H9 (cell line): ENCODE results near the gene C12orf56. TPM values are rescaled to one million over a fixed set of nuclear protein-coding genes. Genes with fewer than 3 reads are reported as not detected.

ENCODE experiments used
- DNase-seq: peaks from one replicate; pipeline ENCODE4 v3.0.0-alpha.2; 2017
- H2AFZ ChIP-seq: one replicate; pipeline ENCODE4 v1.6.1; 2013; ENCODE audit warnings: mild to moderate bottlenecking, low read length, control low read depth, moderate library complexity
- H2AK5ac ChIP-seq: 2 replicates; pipeline ENCODE4 v1.6.1; 2013; ENCODE audit warnings: low read length, control low read depth, mixed read lengths; ENCODE audit not compliant: insufficient read length
- H2BK120ac ChIP-seq: one replicate; pipeline ENCODE4 v1.6.1; 2013; ENCODE audit warnings: low read depth, mild to moderate bottlenecking, low read length, control low read depth, inconsistent platforms; ENCODE audit not compliant: poor library complexity, severe bottlenecking
- H2BK12ac ChIP-seq: 2 replicates; pipeline ENCODE4 v1.6.1; 2013; ENCODE audit warnings: low read length, control low read depth, mixed read lengths, low read depth; ENCODE audit not compliant: insufficient read length
- H2BK15ac ChIP-seq: 2 replicates; pipeline ENCODE4 v1.6.1; 2013; ENCODE audit warnings: low read depth, low read length, control low read depth
- H2BK20ac ChIP-seq: one replicate; pipeline ENCODE4 v1.6.1; 2013; ENCODE audit warnings: low read depth, mild to moderate bottlenecking, low read length, control low read depth, inconsistent platforms; ENCODE audit not compliant: poor library complexity, severe bottlenecking
- H2BK5ac ChIP-seq: 2 replicates; pipeline ENCODE4 v1.6.1; 2013; ENCODE audit warnings: low read length, control low read depth, mixed read lengths; ENCODE audit not compliant: insufficient read length
- H3K14ac ChIP-seq: 2 replicates; pipeline ENCODE4 v1.6.1; 2013; ENCODE audit warnings: low read length, control low read depth; ENCODE audit not compliant: insufficient read depth
- H3K18ac ChIP-seq: 2 replicates; pipeline ENCODE4 v1.6.1; 2013; ENCODE audit warnings: low read depth, mild to moderate bottlenecking, mixed read lengths, low read length, control low read depth; ENCODE audit not compliant: insufficient read length
- H3K23ac ChIP-seq: 2 replicates; pipeline ENCODE4 v1.6.1; 2013; ENCODE audit warnings: low read length, control low read depth, mixed read lengths, low read depth; ENCODE audit not compliant: insufficient read length
- H3K23me2 ChIP-seq: 2 replicates; pipeline ENCODE4 v1.6.1; 2013; ENCODE audit warnings: low read depth, mild to moderate bottlenecking, mixed read lengths, low read length, control low read depth; ENCODE audit not compliant: insufficient read length, poor library complexity, severe bottlenecking
- H3K27ac ChIP-seq: 2 replicates; pipeline ENCODE4 v1.5.1; 2013; ENCODE audit warnings: low read length, control low read depth, mixed read lengths, low read depth; ENCODE audit not compliant: insufficient read length
- H3K27me3 ChIP-seq: 2 replicates; pipeline ENCODE4 v1.6.1; 2013; ENCODE audit warnings: low read length, control low read depth, inconsistent platforms; ENCODE audit not compliant: insufficient read depth
- H3K4ac ChIP-seq: 2 replicates; pipeline ENCODE4 v1.6.1; 2013; ENCODE audit warnings: low read depth, mild to moderate bottlenecking, control low read depth, inconsistent platforms, low read length, moderate library complexity
- H3K4me1 ChIP-seq: 2 replicates; pipeline ENCODE4 v1.6.1; 2013; ENCODE audit warnings: low read length, control low read depth, inconsistent platforms; ENCODE audit not compliant: insufficient read depth
- H3K4me2 ChIP-seq: 2 replicates; pipeline ENCODE4 v1.6.1; 2013; ENCODE audit warnings: low read length, control low read depth, mixed read lengths; ENCODE audit not compliant: insufficient read length, insufficient read depth
- H3K56ac ChIP-seq: 2 replicates; pipeline ENCODE4 v1.6.1; 2013; ENCODE audit warnings: low read depth, mild to moderate bottlenecking, mixed read lengths, low read length, control low read depth; ENCODE audit not compliant: insufficient read length
- H3K79me1 ChIP-seq: 2 replicates; pipeline ENCODE4 v1.6.1; 2013; ENCODE audit warnings: low read depth, mild to moderate bottlenecking, moderate library complexity, low read length, control low read depth, inconsistent platforms; ENCODE audit not compliant: insufficient read depth, poor library complexity, severe bottlenecking
- H3K79me2 ChIP-seq: 2 replicates; pipeline ENCODE4 v1.6.1; 2013; ENCODE audit warnings: low read length, control low read depth, inconsistent platforms; ENCODE audit not compliant: insufficient read depth
- H3K9ac ChIP-seq: 2 replicates; pipeline ENCODE4 v1.6.1; 2013; ENCODE audit warnings: low read length, control low read depth, mixed read lengths; ENCODE audit not compliant: insufficient read length; ENCODE audit errors: extremely low read depth
- H3K9me3 ChIP-seq: one replicate; pipeline ENCODE4 v1.6.1; 2013; ENCODE audit warnings: low read depth, low read length, inconsistent platforms; ENCODE audit not compliant: control insufficient read depth
- H3T11ph ChIP-seq: one replicate; pipeline ENCODE4 v1.6.1; 2013; ENCODE audit warnings: mild to moderate bottlenecking, low read length, control low read depth, inconsistent platforms
- H4K20me1 ChIP-seq: one replicate; pipeline ENCODE4 v1.6.1; 2013; ENCODE audit not compliant: control insufficient read depth, insufficient read length, insufficient read depth
- H4K5ac ChIP-seq: 2 replicates; pipeline ENCODE4 v1.6.1; 2013; ENCODE audit warnings: low read depth, mild to moderate bottlenecking, mixed read lengths, low read length, control low read depth; ENCODE audit not compliant: insufficient read length
- H4K8ac ChIP-seq: replicated peaks from 2 replicates; pipeline ENCODE4 v1.6.1; 2013; ENCODE audit warnings: low read length, control low read depth, mixed read lengths, low read depth; ENCODE audit not compliant: insufficient read length
- H4K91ac ChIP-seq: 2 replicates; pipeline ENCODE4 v1.6.1; 2013; ENCODE audit warnings: low read depth, mild to moderate bottlenecking, moderate library complexity, mixed read lengths, low read length, control low read depth; ENCODE audit not compliant: insufficient read length
- H3K27ac Mint-ChIP-seq, 3 experiments: 2 replicates in 2 of 3; 3 replicates in 1 of 3; pipeline ENCODE4 v1.8.0; 2020 to 2021; ENCODE audit warnings: mixed read lengths in 3 of 3, mild to moderate bottlenecking in 1 of 3, moderate library complexity in 1 of 3
- H3K27me3 Mint-ChIP-seq: 2 replicates; pipeline ENCODE4 v1.8.0; 2021; ENCODE audit warnings: low read depth, mild to moderate bottlenecking, moderate library complexity, mixed read lengths
- H3K36me3 Mint-ChIP-seq, 3 experiments: 2 replicates in 2 of 3; 3 replicates in 1 of 3; pipeline ENCODE4 v1.8.0; 2020 to 2021; ENCODE audit warnings: low read depth in 3 of 3, mixed read lengths in 3 of 3; ENCODE audit not compliant: insufficient read depth in 1 of 3
- H3K4me1 Mint-ChIP-seq, 2 experiments: 2 replicates each; pipeline ENCODE4 v1.8.0; 2020; ENCODE audit warnings: mixed read lengths in 2 of 2
- H3K4me3 Mint-ChIP-seq, 2 experiments: 2 replicates in 1 of 2; 3 replicates in 1 of 2; pipeline ENCODE4 v1.8.0; 2020 to 2021; ENCODE audit warnings: mild to moderate bottlenecking in 2 of 2, mixed read lengths in 2 of 2, moderate library complexity in 1 of 2
- H3K9me3 Mint-ChIP-seq, 2 experiments: 2 replicates in 1 of 2; 3 replicates in 1 of 2; pipeline ENCODE4 v1.8.0; 2020; ENCODE audit warnings: mild to moderate bottlenecking in 2 of 2, mixed read lengths in 2 of 2, moderate library complexity in 1 of 2
- CTCF ChIP-seq: fragments of 200-600 bp; sonication (generic); conservative IDR thresholded peaks from 3 replicates; pipeline ENCODE4 v1.8.0; 2021; ENCODE audit warnings: antibody characterized with exemption, mild to moderate bottlenecking
- WGBS: extraction: QIAGEN DNeasy Blood & Tissue Kit; methylation state at CpG from one replicate; pipeline ENCODE4 v1.1.7; 2013; ENCODE audit warnings: missing lambda C conversion rate, low lambda C conversion rate, mixed read lengths; ENCODE audit not compliant: insufficient read length; ENCODE audit errors: extremely low coverage; 5-methylcytosine and 5-hydroxymethylcytosine counted together
- total RNA-seq: library from RNA; stranded (reverse); gene quantifications from 2 replicates; pipeline ENCODE4 v1.2.1, GENCODE V29; 2021

The C12orf56 gene
- total RNA-seq, 1 experiment from 2014 or later: 2.2 TPM

GRCh38 chr12:64270411-64270810 is 120.1 kb downstream of the C12orf56 start:
- Histone ChIP-seq H3K79me1 (no peaks in the 10 kb centered on the region), H2BK20ac (no peak overlapping the region), H3K9ac (no peak overlapping the region), H3K56ac (no peak overlapping the region), H3T11ph (no peak overlapping the region), H3K9me3 (no peaks in the 10 kb centered on the region), H4K8ac (no peak overlapping the region), H3K14ac (no peak overlapping the region), H2BK120ac (no peak overlapping the region), H3K27ac (no peak overlapping the region), H4K5ac (no peak overlapping the region), H4K91ac (no peak overlapping the region), H3K4ac (no peak overlapping the region), H2BK12ac (no peak overlapping the region), H3K27me3 (no peaks in the 10 kb centered on the region), H3K23me2 (no peaks in the 10 kb centered on the region), H4K20me1 (no peaks in the 10 kb centered on the region), H3K23ac (no peak overlapping the region), H2BK5ac (no peak overlapping the region), H3K18ac (no peak overlapping the region), H3K79me2 (no peaks in the 10 kb centered on the region), H2BK15ac (no peak overlapping the region), H3K4me2 (no peak overlapping the region), H3K4me1 (no peaks in the 10 kb centered on the region; the same call in 1 of the 2 replicates), H2AK5ac (no peak overlapping the region), H2AFZ (no peak overlapping the region)
- no peaks in the 10 kb centered on the region for H3K9me3 Mint-ChIP-seq
- no peaks in the 10 kb centered on the region for H3K27me3 Mint-ChIP-seq
- H3K4me1 Mint-ChIP-seq: peaks cover 8% of the 10 kb centered on the region in 2 experiments
- no peaks in the 10 kb centered on the region for H3K36me3 Mint-ChIP-seq
- H3K4me3 Mint-ChIP-seq: no peak overlapping the region
- DNase-seq: no peak
- no peak for TF ChIP-seq CTCF
- no CpG with 5 or more reads among the region's 1 CpG for WGBS
- H3K27ac Mint-ChIP-seq: no peak overlapping the region
